ENCODE data around the gene CHKA.
A peak's percentile ranks its signal among the peaks of the same experiment; 100 is the strongest.

Gene CHKA

GRCh38 chr11:68021167-68021787 lies 99.9 kb downstream of the CHKA start:
- in situ Hi-C loops (cut with HindIII; ENCODE audit: low pct_unique_long_range_greater_than_20kb, low sequenced_read_pairs), result no loop called here
- peak; percentile 84 to 85 for DNase-seq (ENCODE audit: low read depth in 1 of 2, low spot score in 1 of 2)
- TF ChIP-seq JUND (IDR thresholded peaks at IDR 0.05; ENCODE audit: low read depth), result no peak

GRCh38 chr11:68020575-68020974 lies 100.6 kb downstream of the CHKA start:
- no peak for TF ChIP-seq JUND (IDR thresholded peaks at IDR 0.05; ENCODE audit: low read depth)
- in situ Hi-C loops (cut with HindIII; ENCODE audit: low pct_unique_long_range_greater_than_20kb, low sequenced_read_pairs), result no loop called here
- DNase-seq (ENCODE audit: low read depth in 1 of 2, low spot score in 1 of 2), result peak in 1 of 2 experiments; percentile 76

- in situ Hi-C loops (cut with HindIII; ENCODE audit: low pct_unique_long_range_greater_than_20kb, low sequenced_read_pairs), result no loop called here
- no peak for DNase-seq (ENCODE audit: low read depth in 1 of 2, low spot score in 1 of 2)
- TF ChIP-seq JUND (IDR thresholded peaks at IDR 0.05; ENCODE audit: low read depth), result no peak
Measured at GRCh38 chr11:68019486-68019885, 101.7 kb downstream of the CHKA start.

GRCh38 chr11:68018730-68019190 lies 102.4 kb downstream of the CHKA start:
- no peak for TF ChIP-seq JUND (IDR thresholded peaks at IDR 0.05; ENCODE audit: low read depth)
- DNase-seq (ENCODE audit: low read depth in 1 of 2, low spot score in 1 of 2), result no peak
- in situ Hi-C loops (cut with HindIII; ENCODE audit: low pct_unique_long_range_greater_than_20kb, low sequenced_read_pairs), result no loop called here

- no peak for TF ChIP-seq JUND (IDR thresholded peaks at IDR 0.05; ENCODE audit: low read depth)
- in situ Hi-C loops (cut with HindIII; ENCODE audit: low pct_unique_long_range_greater_than_20kb, low sequenced_read_pairs), result no loop called here
- DNase-seq (ENCODE audit: low read depth in 1 of 2, low spot score in 1 of 2), result no peak
Measured at GRCh38 chr11:68017980-68018729, 103.0 kb downstream of the CHKA start.

- TF ChIP-seq JUND (IDR thresholded peaks at IDR 0.05; ENCODE audit: low read depth), result no peak
- in situ Hi-C loops (cut with HindIII; ENCODE audit: low pct_unique_long_range_greater_than_20kb, low sequenced_read_pairs), result no loop called here
- DNase-seq (ENCODE audit: low read depth in 1 of 2, low spot score in 1 of 2), result no peak
Measured at GRCh38 chr11:68016904-68017817, 104.0 kb downstream of the CHKA start.

- in situ Hi-C loops (cut with HindIII; ENCODE audit: low pct_unique_long_range_greater_than_20kb, low sequenced_read_pairs), result no loop called here
- DNase-seq (ENCODE audit: low read depth in 1 of 2, low spot score in 1 of 2), result peak in 1 of 2 experiments; percentile 57
- TF ChIP-seq JUND (IDR thresholded peaks at IDR 0.05; ENCODE audit: low read depth), result no peak
Measured at GRCh38 chr11:68016161-68016903, 104.9 kb downstream of the CHKA start.

GRCh38 chr11:68015467-68015866 lies 105.7 kb downstream of the CHKA start:
- no peak for DNase-seq (ENCODE audit: low read depth in 1 of 2, low spot score in 1 of 2)
- TF ChIP-seq JUND (IDR thresholded peaks at IDR 0.05; ENCODE audit: low read depth), result no peak
- in situ Hi-C loops (cut with HindIII; ENCODE audit: low pct_unique_long_range_greater_than_20kb, low sequenced_read_pairs), result no loop called here

GRCh38 chr11:68014947-68015447 lies 106.2 kb downstream of the CHKA start:
- no peak for TF ChIP-seq JUND (IDR thresholded peaks at IDR 0.05; ENCODE audit: low read depth)
- in situ Hi-C loops (cut with HindIII; ENCODE audit: low pct_unique_long_range_greater_than_20kb, low sequenced_read_pairs), result no loop called here
- no peak for DNase-seq (ENCODE audit: low read depth in 1 of 2, low spot score in 1 of 2)

- no peak for DNase-seq (ENCODE audit: low read depth in 1 of 2, low spot score in 1 of 2)
- no peak for TF ChIP-seq JUND (IDR thresholded peaks at IDR 0.05; ENCODE audit: low read depth)
- in situ Hi-C loops (cut with HindIII; ENCODE audit: low pct_unique_long_range_greater_than_20kb, low sequenced_read_pairs), result no loop called here
Measured at GRCh38 chr11:68014157-68014946, 106.8 kb downstream of the CHKA start.

GRCh38 chr11:68013611-68014156 lies 107.5 kb downstream of the CHKA start:
- DNase-seq (ENCODE audit: low read depth in 1 of 2, low spot score in 1 of 2), result no peak
- in situ Hi-C loops (cut with HindIII; ENCODE audit: low pct_unique_long_range_greater_than_20kb, low sequenced_read_pairs), result no loop called here
- TF ChIP-seq JUND (IDR thresholded peaks at IDR 0.05; ENCODE audit: low read depth), result no peak
